Activated naive CD8-positive, alpha-beta T cell treated with anti-CD3 and anti-CD28 coated beads for 36 hours (primary cell): ENCODE data around the gene CCDC167. TPM values are rescaled to one million over a fixed set of nuclear protein-coding genes. Genes with fewer than 3 reads are reported as not detected.
"Not testable (repeated sequence)": the region's sequence is repeated elsewhere in the genome, so short reads cannot be mapped to it uniquely, and the experiment has no call there.

Source experiments
- DNase-seq: peaks from one replicate; pipeline ENCODE4 v3.0.0; 2021
- H3K27ac Mint-ChIP-seq: one replicate; pipeline ENCODE4 v1.8.0; 2022; ENCODE audit warnings: mild to moderate bottlenecking, moderate library complexity, mixed read lengths
- H3K27me3 Mint-ChIP-seq: one replicate; pipeline ENCODE4 v1.8.0; 2022; ENCODE audit warnings: mild to moderate bottlenecking, mixed read lengths
- H3K36me3 Mint-ChIP-seq: one replicate; pipeline ENCODE4 v1.8.0; 2021; ENCODE audit warnings: mild to moderate bottlenecking, mixed read lengths
- H3K4me1 Mint-ChIP-seq: one replicate; pipeline ENCODE4 v1.8.0; 2021; ENCODE audit warnings: mixed read lengths
- H3K4me3 Mint-ChIP-seq: one replicate; pipeline ENCODE4 v1.8.0; 2022; ENCODE audit warnings: mild to moderate bottlenecking, moderate library complexity, mixed read lengths
- H3K9me3 Mint-ChIP-seq: one replicate; pipeline ENCODE4 v1.8.0; 2022; ENCODE audit warnings: mixed read lengths
- total RNA-seq, 2 experiments: library from RNA; stranded (reverse); gene quantifications; one replicate each; pipeline ENCODE4 v1.2.3, GENCODE V29; 2021

Gene CCDC167
- total RNA-seq, 2 experiments from 2014 or later = 50.0 to 51.0 TPM

DNA sequence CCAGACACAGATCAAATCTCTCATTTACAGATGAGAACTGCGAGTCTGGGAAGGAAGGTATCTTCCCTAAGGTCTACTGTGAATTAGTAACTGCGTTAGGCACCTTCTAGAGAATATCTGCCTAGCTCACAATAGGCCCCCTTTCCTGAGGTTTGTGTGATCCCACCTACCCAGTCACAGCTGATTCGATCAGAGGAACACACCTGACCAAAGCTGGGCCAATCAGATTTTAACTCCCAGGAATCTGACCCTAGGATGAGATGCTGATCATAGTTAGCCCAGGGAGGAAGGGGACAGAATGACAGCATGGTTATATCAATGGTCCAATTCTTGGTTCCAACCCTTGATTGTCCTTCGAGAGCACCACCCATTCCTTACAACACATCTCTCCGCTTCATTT, 7.4 kb upstream of the CCDC167 start:
- H3K36me3 Mint-ChIP-seq = no peaks in the 10 kb centered on the region
- peaks cover 1% of the 10 kb centered on the region for H3K9me3 Mint-ChIP-seq
- DNase-seq = no peak
- no peaks in the 10 kb centered on the region for H3K27me3 Mint-ChIP-seq
- no peak overlapping the region for H3K4me3 Mint-ChIP-seq
- peaks cover 66% of the 10 kb centered on the region for H3K4me1 Mint-ChIP-seq
- peak overlapping the region; percentile 47 for H3K27ac Mint-ChIP-seq

DNA sequence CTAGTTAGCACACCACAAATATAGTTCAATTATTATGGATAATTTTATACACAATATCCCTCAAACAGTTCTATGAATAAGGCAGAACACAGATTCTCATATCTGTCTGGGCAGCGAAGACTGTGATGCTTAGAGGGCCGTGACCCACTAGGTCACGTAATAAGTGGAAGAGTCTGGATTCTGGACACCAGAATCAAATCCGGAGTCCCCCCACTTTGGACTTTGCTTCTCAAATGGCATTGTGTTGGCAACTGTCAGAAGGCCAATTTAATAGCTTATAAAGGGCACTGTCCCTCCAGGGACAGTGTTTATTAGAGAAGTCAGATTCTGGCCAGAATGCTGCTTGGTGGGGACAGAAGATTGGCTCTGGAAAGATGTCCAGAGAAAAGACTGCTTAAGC, 6.8 kb upstream of the CCDC167 start:
- no peaks in the 10 kb centered on the region for H3K36me3 Mint-ChIP-seq
- no peak overlapping the region for H3K27ac Mint-ChIP-seq
- peaks cover 1% of the 10 kb centered on the region for H3K9me3 Mint-ChIP-seq
- H3K4me3 Mint-ChIP-seq = no peak overlapping the region
- H3K27me3 Mint-ChIP-seq = no peaks in the 10 kb centered on the region
- H3K4me1 Mint-ChIP-seq = peaks cover 68% of the 10 kb centered on the region
- DNase-seq = no peak

DNA sequence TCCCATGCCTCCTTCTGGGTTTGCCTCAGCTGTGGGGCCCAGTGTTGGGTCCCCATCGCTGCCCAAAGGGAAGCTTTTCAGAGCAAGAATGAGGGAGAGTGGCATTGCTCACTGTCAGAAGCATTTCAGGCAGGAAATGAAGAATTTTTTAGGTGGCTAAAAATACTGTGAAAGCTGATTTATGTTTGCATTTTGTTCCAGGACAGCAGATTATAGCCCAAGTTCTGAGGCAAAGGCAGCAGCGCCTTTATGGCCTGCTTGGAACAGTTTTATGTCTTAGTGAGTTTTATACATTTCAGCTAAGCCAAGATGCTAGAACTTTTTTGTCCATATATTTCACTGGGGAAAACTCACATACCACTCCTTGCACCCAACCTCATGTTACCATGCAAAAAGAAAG, 4.3 kb upstream of the CCDC167 start:
- H3K4me3 Mint-ChIP-seq = no peak overlapping the region
- H3K9me3 Mint-ChIP-seq = peaks cover 5% of the 10 kb centered on the region
- H3K27ac Mint-ChIP-seq = peak overlapping the region; percentile 92
- H3K36me3 Mint-ChIP-seq = peaks cover 4% of the 10 kb centered on the region
- DNase-seq = no peak
- H3K4me1 Mint-ChIP-seq = peaks cover 75% of the 10 kb centered on the region
- H3K27me3 Mint-ChIP-seq = no peaks in the 10 kb centered on the region

DNA sequence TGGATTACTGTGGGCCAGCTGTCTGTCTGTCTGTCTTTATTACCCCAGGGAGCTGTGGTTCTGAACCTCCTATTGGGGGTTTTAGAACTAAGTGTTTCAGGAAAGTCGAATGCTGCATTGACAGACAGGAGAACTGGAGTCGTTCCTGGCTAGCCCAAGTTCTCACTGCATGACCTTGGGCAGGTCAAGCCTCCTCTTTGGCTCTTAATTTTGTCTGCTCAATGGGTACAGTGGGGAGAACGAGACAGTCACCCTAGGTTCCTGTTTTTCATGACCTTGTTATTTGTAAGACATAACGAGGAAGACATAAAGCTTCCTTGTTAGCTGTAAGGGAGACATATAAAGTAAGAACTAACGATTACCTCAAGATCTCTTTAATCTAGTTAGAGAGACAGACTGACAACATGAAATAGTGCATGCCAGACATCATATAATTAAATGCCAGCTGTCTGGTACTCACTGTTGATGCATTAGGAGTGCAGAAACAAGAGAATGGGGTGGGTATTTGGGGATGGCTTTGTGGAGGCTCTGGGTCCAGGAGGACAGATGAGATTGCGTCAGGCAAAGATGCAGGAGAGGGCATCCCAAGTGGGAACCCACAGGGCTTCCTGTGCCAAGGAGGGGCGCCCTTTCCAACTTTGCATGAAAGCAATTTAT, 3.7 kb upstream of the CCDC167 start:
- DNase-seq = no peak
- H3K27ac Mint-ChIP-seq = peak overlapping the region; percentile 92
- peaks cover 5% of the 10 kb centered on the region for H3K9me3 Mint-ChIP-seq
- H3K36me3 Mint-ChIP-seq = peaks cover 4% of the 10 kb centered on the region
- peaks cover 79% of the 10 kb centered on the region for H3K4me1 Mint-ChIP-seq
- no peaks in the 10 kb centered on the region for H3K27me3 Mint-ChIP-seq
- peak overlapping the region; percentile 9 for H3K4me3 Mint-ChIP-seq

GRCh38 chr6:37502703-37503291, 3.1 kb upstream of the CCDC167 start:
- H3K4me3 Mint-ChIP-seq = peak overlapping the region; percentile 9
- peak overlapping the region; percentile 92 for H3K27ac Mint-ChIP-seq
- peaks cover 5% of the 10 kb centered on the region for H3K9me3 Mint-ChIP-seq
- H3K4me1 Mint-ChIP-seq = peaks cover 77% of the 10 kb centered on the region
- peaks cover 4% of the 10 kb centered on the region for H3K36me3 Mint-ChIP-seq
- no peak for DNase-seq
- no peaks in the 10 kb centered on the region for H3K27me3 Mint-ChIP-seq

DNA sequence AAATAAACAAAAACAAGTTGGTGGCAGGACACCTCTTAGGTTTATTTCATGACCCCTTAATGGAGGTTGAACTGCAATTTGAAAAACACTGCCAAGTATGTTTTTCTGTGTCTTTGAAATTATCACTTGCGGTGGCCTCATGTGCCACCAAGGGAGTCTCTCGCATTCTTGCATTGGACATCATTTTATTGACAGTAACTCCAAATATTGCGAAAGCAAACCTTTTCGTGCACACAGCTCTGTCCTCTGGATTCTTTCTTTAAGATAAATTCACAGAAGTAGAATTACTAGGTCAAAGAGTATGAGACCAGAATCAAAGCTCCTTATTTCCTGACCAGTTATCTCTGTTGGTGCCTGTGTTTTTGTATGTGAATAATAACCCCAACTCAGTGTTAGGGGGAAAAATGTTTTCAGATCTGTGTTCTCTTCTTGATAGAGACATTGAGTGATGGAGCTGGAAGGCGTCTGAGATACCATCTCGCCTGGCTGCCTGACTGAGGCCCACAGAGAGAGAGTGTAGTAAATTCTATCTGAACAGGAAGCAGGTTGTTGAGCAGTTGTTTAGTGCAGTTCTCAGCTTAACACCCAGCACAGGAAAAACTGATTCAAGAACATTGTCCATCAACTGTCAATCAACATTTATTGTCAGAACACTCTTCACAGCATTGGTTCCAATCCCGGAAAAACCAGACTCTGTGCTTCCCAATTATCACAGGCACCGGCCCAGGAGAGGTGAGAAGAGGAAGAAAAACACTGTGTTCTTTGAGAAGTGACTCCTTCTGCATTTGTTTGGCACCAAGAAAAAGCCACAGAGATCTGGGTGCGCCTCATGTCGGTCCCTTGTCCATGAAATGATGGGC, 2.2 kb upstream of the CCDC167 start:
- DNase-seq = no peak
- Mint-ChIP-seq H3K27me3 (no peaks in the 10 kb centered on the region), H3K4me3 (peak overlapping the region; percentile 40), H3K27ac (peak overlapping the region; percentile 92), H3K4me1 (peaks cover 80% of the 10 kb centered on the region), H3K9me3 (peaks cover 5% of the 10 kb centered on the region), H3K36me3 (peaks cover 4% of the 10 kb centered on the region)

- Mint-ChIP-seq H3K27ac (peak overlapping the region; percentile 59), H3K4me1 (peaks cover 83% of the 10 kb centered on the region)
- not testable (repeated sequence) for DNase-seq, H3K27me3 Mint-ChIP-seq, H3K36me3 Mint-ChIP-seq, H3K9me3 Mint-ChIP-seq, H3K4me3 Mint-ChIP-seq
Observed at GRCh38 chr6:37500904-37501303, 1.2 kb upstream of the CCDC167 start.

GRCh38 chr6:37500294-37500608, 558 bp upstream of the CCDC167 start:
- Mint-ChIP-seq H3K9me3 (peaks cover 5% of the 10 kb centered on the region), H3K4me1 (peaks cover 83% of the 10 kb centered on the region), H3K27me3 (no peaks in the 10 kb centered on the region), H3K27ac (peak overlapping the region; percentile 99), H3K36me3 (peaks cover 11% of the 10 kb centered on the region), H3K4me3 (peak overlapping the region; percentile 98)
- DNase-seq = no peak

- H3K27ac Mint-ChIP-seq = peak overlapping the region; percentile 51
- H3K27me3 Mint-ChIP-seq = no peaks in the 10 kb centered on the region
- H3K4me3 Mint-ChIP-seq = no peak overlapping the region
- no peak for DNase-seq
- H3K36me3 Mint-ChIP-seq = peaks cover 27% of the 10 kb centered on the region
- peaks cover 82% of the 10 kb centered on the region for H3K4me1 Mint-ChIP-seq
- peaks cover 5% of the 10 kb centered on the region for H3K9me3 Mint-ChIP-seq
Observed at GRCh38 chr6:37496951-37497885, 2.5 kb downstream of the CCDC167 start.

GRCh38 chr6:37495244-37495934, 4.3 kb downstream of the CCDC167 start:
- peak; percentile 48 for DNase-seq
- H3K27ac Mint-ChIP-seq = peak overlapping the region; percentile 89
- H3K9me3 Mint-ChIP-seq = no peaks in the 10 kb centered on the region
- H3K4me1 Mint-ChIP-seq = peaks cover 86% of the 10 kb centered on the region
- no peaks in the 10 kb centered on the region for H3K27me3 Mint-ChIP-seq
- H3K4me3 Mint-ChIP-seq = peak overlapping the region; percentile 33
- H3K36me3 Mint-ChIP-seq = peaks cover 27% of the 10 kb centered on the region

GRCh38 chr6:37493661-37493995, 6.1 kb downstream of the CCDC167 start:
- peaks cover 88% of the 10 kb centered on the region for H3K4me1 Mint-ChIP-seq
- no peak overlapping the region for H3K4me3 Mint-ChIP-seq
- DNase-seq = no peak
- peaks cover 29% of the 10 kb centered on the region for H3K36me3 Mint-ChIP-seq
- H3K9me3 Mint-ChIP-seq = no peaks in the 10 kb centered on the region
- peak overlapping the region; percentile 74 for H3K27ac Mint-ChIP-seq
- no peaks in the 10 kb centered on the region for H3K27me3 Mint-ChIP-seq

GRCh38 chr6:37492991-37493660, 6.6 kb downstream of the CCDC167 start:
- H3K36me3 Mint-ChIP-seq = peaks cover 34% of the 10 kb centered on the region
- peak overlapping the region; percentile 61 for H3K27ac Mint-ChIP-seq
- H3K9me3 Mint-ChIP-seq = no peaks in the 10 kb centered on the region
- no peak overlapping the region for H3K4me3 Mint-ChIP-seq
- DNase-seq = no peak
- H3K27me3 Mint-ChIP-seq = no peaks in the 10 kb centered on the region
- H3K4me1 Mint-ChIP-seq = peaks cover 88% of the 10 kb centered on the region

DNA sequence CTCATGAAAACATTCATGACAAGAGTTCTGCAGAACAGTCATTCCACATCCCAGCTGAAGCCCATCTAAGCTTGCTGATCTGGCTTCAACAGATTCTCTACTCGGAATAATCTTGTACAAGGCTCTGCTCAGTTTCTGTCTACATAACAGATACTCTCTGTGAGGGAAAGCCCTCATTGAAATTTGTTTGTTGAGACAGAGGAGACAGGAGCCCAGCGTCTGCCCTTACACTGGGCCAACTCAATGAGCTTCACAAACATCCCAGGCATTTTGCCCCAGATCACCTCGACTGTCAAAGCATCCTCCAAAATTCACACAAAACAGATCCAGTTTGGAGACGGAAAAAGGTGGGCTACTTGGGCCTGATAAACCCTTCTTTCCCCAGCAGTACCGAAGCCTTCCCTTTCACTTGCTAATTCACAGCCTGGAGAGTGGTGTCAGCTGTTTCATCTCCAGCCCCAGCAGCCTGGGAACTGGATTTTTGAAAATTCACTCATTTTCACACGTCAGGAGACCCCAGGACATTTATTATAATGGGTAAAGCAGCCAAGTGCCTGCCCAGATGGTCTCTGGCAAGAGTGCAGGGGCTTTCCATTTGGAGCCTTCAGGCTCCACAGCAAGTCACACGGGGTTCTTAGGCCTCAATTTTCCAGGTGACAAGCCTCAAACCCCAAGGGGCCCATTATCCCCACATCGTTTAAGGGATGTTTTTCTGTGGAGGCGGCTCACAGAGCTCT, 7.3 kb downstream of the CCDC167 start:
- Mint-ChIP-seq H3K36me3 (peaks cover 35% of the 10 kb centered on the region), H3K4me3 (no peak overlapping the region), H3K27me3 (no peaks in the 10 kb centered on the region), H3K9me3 (no peaks in the 10 kb centered on the region), H3K4me1 (peaks cover 90% of the 10 kb centered on the region), H3K27ac (peak overlapping the region; percentile 61)
- DNase-seq = no peak
